GM19468 (cell line): ENCODE data around the gene KDM4B.

Source experiments
- ATAC-seq: cut with Tn5 transposase; IDR thresholded peaks from one replicate; pipeline ENCODE4 v1.9.1; 2021; ENCODE audit warnings: mild to moderate bottlenecking, moderate library complexity, moderate number of reproducible peaks; ENCODE audit not compliant: unreplicated experiment; ENCODE audit errors: extremely low read depth

KDM4B gene

GRCh38 chr19:5030822-5031221, 61.9 kb downstream of the KDM4B start:
- ATAC-seq = no peak

GRCh38 chr19:5031231-5032100, 62.6 kb downstream of the KDM4B start:
- no peak for ATAC-seq

- no peak for ATAC-seq
These were observed 63.4 kb downstream of the KDM4B start for GRCh38 chr19:5032101-5032967.

DNA sequence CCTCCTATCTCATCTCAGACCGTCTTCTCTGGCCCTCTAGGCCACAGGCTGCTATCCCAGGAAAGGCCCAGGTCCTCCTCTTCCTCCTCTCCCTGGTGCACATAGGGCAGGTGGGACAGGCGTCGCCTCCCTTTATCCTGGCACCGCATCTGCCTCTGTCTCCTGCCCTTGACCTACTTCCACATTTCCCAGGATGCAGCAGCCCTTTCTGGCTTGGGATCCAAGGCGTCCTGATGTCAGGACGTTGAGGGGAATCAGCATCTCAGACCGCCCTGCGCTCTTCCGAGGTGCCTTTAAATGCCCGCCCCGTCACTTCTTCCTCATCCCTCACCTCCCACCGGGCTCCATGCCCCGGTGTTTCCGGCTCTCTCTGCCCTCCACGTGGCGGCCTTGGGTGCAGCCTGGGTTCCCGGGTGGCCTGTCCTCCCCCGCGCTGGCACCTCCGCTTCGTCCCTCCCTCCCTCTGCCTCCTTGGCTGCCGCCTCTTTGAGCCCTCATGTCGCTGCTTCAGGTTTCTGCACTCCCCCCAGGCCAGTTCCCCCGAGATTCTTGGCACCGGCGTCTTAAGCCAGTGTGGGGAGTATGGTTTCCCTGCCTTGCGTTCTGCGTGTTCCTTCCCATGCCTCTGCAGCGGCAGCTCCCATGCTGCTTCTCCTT, 66.3 kb downstream of the KDM4B start:
- no peak for ATAC-seq

- ATAC-seq = no peak
These were observed 67.1 kb downstream of the KDM4B start for GRCh38 chr19:5035793-5036697.

- no peak for ATAC-seq
These were observed 68.0 kb downstream of the KDM4B start for GRCh38 chr19:5036698-5037563.

- ATAC-seq = no peak
These were observed 69.0 kb downstream of the KDM4B start for GRCh38 chr19:5037936-5038335.

DNA sequence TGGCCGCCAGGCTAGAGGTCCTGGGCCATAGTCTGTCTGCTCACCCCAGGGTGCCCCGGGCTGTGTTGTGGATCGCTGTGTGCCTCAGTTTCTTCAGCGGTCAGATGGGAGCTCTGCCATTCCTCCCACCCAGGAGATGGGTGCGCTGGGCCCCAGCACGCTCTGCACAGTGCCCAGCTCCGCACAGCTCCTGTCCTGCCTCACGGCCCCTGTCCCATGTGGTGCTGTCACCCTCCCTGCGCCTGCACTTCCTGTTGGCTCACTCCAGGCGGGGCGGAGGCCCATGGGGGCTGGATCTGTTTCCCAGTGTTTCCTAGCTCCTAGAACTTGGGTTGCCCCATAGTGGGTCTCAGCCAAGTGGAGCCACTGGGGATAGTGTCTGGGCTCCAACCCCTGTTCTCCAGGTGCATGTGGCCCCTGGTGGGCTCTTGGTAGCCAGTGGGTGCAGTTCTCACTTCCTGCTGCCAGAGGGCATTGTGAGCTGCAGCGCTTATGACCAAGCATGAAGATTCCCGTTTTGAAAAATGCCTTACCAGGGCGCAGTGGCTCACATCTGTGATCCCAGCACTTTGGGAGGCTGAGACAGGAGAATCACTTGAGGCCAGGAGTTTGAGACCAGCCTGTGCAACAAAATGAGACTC, 69.8 kb downstream of the KDM4B start:
- no peak for ATAC-seq

GRCh38 chr19:5039642-5040543, 71.0 kb downstream of the KDM4B start:
- no peak for ATAC-seq

- no peak for ATAC-seq
These were observed 71.7 kb downstream of the KDM4B start for GRCh38 chr19:5040544-5041167.

GRCh38 chr19:5041168-5041912, 72.4 kb downstream of the KDM4B start:
- ATAC-seq = no peak

DNA sequence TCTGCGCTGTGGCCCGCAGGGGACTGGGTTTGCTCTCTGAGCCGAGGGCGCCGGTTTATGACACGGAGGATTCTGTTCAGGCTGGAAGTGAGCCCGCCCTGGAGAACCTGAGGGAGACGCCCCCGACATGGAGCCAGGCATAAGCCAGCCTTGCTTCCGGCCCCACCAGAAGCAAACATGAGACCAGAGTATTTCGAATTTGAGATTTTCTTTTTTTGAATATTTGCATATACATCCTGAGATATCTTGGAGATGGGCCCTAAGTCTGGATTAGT, 72.9 kb downstream of the KDM4B start:
- no peak for ATAC-seq

DNA sequence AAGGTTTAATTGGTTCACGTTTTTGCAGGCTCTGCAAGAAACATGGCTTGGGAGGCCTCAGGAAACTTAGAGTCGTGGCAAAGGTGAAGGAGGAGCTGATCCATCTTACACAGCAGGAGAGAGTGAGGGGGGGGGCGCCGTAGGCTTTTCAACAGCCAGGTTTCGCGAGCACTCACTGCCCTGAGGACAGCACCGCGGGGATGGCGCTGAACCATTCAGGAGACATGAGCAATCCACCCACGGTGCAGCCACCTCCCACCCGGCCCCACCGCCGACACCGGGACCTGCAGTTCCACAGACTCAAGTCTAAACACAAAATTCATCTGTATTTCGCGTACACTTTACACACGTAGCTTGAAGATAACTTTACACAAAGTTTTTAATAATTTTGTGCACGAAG, 73.6 kb downstream of the KDM4B start:
- no peak for ATAC-seq

DNA sequence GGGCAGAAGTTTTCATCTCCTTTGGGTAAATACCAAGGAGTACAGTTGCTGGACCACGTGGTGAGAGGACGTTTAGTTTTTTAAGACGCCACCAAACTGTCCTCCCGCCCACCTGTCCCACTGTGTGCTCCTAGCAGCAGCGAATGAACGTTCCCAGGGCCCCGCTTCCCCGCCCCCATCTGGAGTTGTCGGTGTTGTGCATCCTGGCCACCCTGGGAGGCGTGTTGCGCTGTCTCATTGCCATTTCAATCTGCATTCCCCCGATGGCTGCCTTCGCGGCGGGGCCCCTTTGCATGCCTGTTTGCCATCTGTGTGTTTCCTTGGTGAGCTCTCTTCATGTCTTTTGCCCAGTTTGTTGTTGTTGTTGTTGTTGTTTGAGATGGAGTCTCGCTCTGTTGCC, 76.1 kb downstream of the KDM4B start:
- ATAC-seq = no peak

- ATAC-seq = no peak
These were observed 77.0 kb downstream of the KDM4B start for GRCh38 chr19:5045956-5046338.

DNA sequence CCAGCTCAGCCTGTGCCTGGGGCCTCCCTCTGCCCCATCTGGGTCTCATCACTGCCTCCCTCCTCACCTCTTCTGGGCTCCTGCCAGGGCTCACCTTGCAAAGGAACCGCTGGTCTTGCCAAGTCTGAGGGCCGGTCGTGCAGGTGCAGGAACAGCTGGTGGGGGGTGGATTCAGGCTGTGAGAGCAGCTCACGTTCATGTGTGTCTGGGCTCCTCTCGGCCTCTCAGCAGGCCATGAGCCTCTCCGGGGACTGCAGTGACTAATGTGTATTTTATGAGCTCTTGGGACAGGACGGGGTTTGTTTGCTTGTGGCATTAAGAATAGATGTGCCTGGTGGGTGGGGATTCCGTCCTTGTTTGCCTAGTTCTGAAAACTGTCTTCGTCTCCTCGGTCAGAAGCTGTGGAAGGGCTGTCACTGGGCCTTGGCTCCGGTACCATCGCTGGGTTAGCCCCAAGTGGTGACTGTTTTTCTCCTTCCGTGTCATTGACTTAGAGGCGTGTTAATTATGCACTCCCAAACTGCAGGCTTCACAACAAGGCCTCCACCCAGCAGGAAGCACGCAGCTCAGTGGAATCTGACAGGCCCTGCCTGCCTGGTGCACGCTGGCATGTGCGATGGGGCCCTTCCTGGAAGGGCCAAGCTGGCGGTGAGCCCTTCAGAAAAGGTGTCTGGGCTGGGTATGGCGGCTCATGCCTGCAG, 77.6 kb downstream of the KDM4B start:
- ATAC-seq = no peak
